Subcutaneous abdominal adipose tissue (tissue), 5 donors: ENCODE data around the gene PPFIBP1.

Experiments
- H3K27ac ChIP-seq: one replicate; pipeline ENCODE4 v1.7.0; 2013; ENCODE audit warnings: low read depth, mild to moderate bottlenecking, inconsistent platforms, low read length, moderate library complexity
- H3K27me3 ChIP-seq, 5 donors: one replicate each; pipeline ENCODE4 v1.7.0; 2013; ENCODE audit warnings: low read length in 5 of 5, inconsistent platforms in 1 of 5; ENCODE audit not compliant: control insufficient read depth in 5 of 5, insufficient read depth in 4 of 5
- H3K36me3 ChIP-seq, 5 donors: one replicate each; pipeline ENCODE4 v1.7.0; 2013; ENCODE audit warnings: low read length in 5 of 5; ENCODE audit not compliant: control insufficient read depth in 5 of 5, insufficient read depth in 5 of 5
- H3K4me1 ChIP-seq, 5 donors: one replicate each; pipeline ENCODE4 v1.7.0; 2013; ENCODE audit warnings: low read length in 5 of 5, mild to moderate bottlenecking in 3 of 5, moderate library complexity in 1 of 5; ENCODE audit not compliant: control insufficient read depth in 5 of 5, insufficient read depth in 5 of 5
- H3K4me3 ChIP-seq, 5 donors: one replicate each; pipeline ENCODE4 v1.7.0; 2013; ENCODE audit warnings: low read length in 5 of 5, low read depth in 1 of 5
- H3K9ac ChIP-seq, 5 donors: one replicate each; pipeline ENCODE4 v1.7.0; 2013; ENCODE audit warnings: low read length in 5 of 5, mild to moderate bottlenecking in 4 of 5, moderate library complexity in 3 of 5
- H3K9me3 ChIP-seq, 5 donors: one replicate each; pipeline ENCODE4 v1.7.0; 2013; ENCODE audit warnings: low read length in 5 of 5; ENCODE audit not compliant: control insufficient read depth in 5 of 5
- donor health status: healthy.
- donor health status: healthy.
- donor health status: healthy.
- donor health status: healthy.
- donor health status: healthy.

Gene PPFIBP1

GRCh38 chr12:27549801-27550652 is 26.0 kb downstream of the PPFIBP1 start:
- Histone ChIP-seq H3K9ac (peak overlapping the region in 2 of 5 donors; percentile 4 to 64), H3K36me3 (no peaks in the 10 kb centered on the region), H3K9me3 (no peaks in the 10 kb centered on the region), H3K27me3 (no peaks in the 10 kb centered on the region), H3K4me1 (peaks cover 19 to 67% (median 50%) of the 10 kb centered on the region in 5 donors), H3K4me3 (peak overlapping the region in 4 of 5 donors; percentile 2 to 63 (median 30)), H3K27ac (peak overlapping the region; percentile 75)

- Histone ChIP-seq H3K4me3 (no peak overlapping the region), H3K27ac (no peak overlapping the region), H3K27me3 (no peaks in the 10 kb centered on the region), H3K4me1 (peaks cover 18 to 69% (median 55%) of the 10 kb centered on the region in 5 donors), H3K9ac (no peak overlapping the region), H3K36me3 (no peaks in the 10 kb centered on the region), H3K9me3 (no peaks in the 10 kb centered on the region)
Observed at GRCh38 chr12:27550653-27550975, 26.6 kb downstream of the PPFIBP1 start.

GRCh38 chr12:27551172-27551840 is 27.3 kb downstream of the PPFIBP1 start:
- no peak overlapping the region for H3K9ac ChIP-seq
- H3K9me3 ChIP-seq = no peaks in the 10 kb centered on the region
- H3K27ac ChIP-seq = peak overlapping the region; percentile 13
- H3K4me1 ChIP-seq = peaks cover 18 to 72% (median 61%) of the 10 kb centered on the region in 5 donors
- H3K27me3 ChIP-seq = no peaks in the 10 kb centered on the region
- no peaks in the 10 kb centered on the region for H3K36me3 ChIP-seq
- H3K4me3 ChIP-seq = no peak overlapping the region

- Histone ChIP-seq H3K4me3 (no peak overlapping the region), H3K4me1 (peaks cover 18 to 75% (median 65%) of the 10 kb centered on the region in 5 donors), H3K9ac (no peak overlapping the region), H3K27ac (peak overlapping the region; percentile 13), H3K27me3 (no peaks in the 10 kb centered on the region), H3K9me3 (no peaks in the 10 kb centered on the region), H3K36me3 (no peaks in the 10 kb centered on the region)
Observed at GRCh38 chr12:27552235-27552634, 28.2 kb downstream of the PPFIBP1 start.

GRCh38 chr12:27552886-27553560 is 29.0 kb downstream of the PPFIBP1 start:
- Histone ChIP-seq H3K9ac (no peak overlapping the region), H3K4me3 (no peak overlapping the region), H3K9me3 (no peaks in the 10 kb centered on the region), H3K27me3 (no peaks in the 10 kb centered on the region), H3K27ac (no peak overlapping the region), H3K4me1 (peaks cover 18 to 80% (median 65%) of the 10 kb centered on the region in 5 donors), H3K36me3 (no peaks in the 10 kb centered on the region)

- H3K27ac ChIP-seq = peak overlapping the region; percentile 81
- H3K9ac ChIP-seq = no peak overlapping the region
- H3K4me1 ChIP-seq = peaks cover 18 to 79% (median 61%) of the 10 kb centered on the region in 5 donors
- no peaks in the 10 kb centered on the region for H3K36me3 ChIP-seq
- no peak overlapping the region for H3K4me3 ChIP-seq
- no peaks in the 10 kb centered on the region for H3K9me3 ChIP-seq
- H3K27me3 ChIP-seq = no peaks in the 10 kb centered on the region
Observed at GRCh38 chr12:27553941-27554340, 29.9 kb downstream of the PPFIBP1 start.

GRCh38 chr12:27554421-27555186 is 30.6 kb downstream of the PPFIBP1 start:
- peaks cover 12 to 73% (median 55%) of the 10 kb centered on the region in 5 donors for H3K4me1 ChIP-seq
- no peaks in the 10 kb centered on the region for H3K36me3 ChIP-seq
- H3K27ac ChIP-seq = peak overlapping the region; percentile 81
- H3K4me3 ChIP-seq = peak overlapping the region; percentile 2 to 56 (median 41)
- H3K9me3 ChIP-seq = no peaks in the 10 kb centered on the region
- H3K9ac ChIP-seq = peak overlapping the region in 1 of 5 donors; percentile 4
- H3K27me3 ChIP-seq = no peaks in the 10 kb centered on the region

- Histone ChIP-seq H3K27me3 (no peaks in the 10 kb centered on the region), H3K36me3 (no peaks in the 10 kb centered on the region), H3K9me3 (no peaks in the 10 kb centered on the region), H3K9ac (peak overlapping the region in 1 of 5 donors; percentile 4), H3K4me1 (peaks cover 7 to 66% (median 48%) of the 10 kb centered on the region in 5 donors), H3K4me3 (peak overlapping the region in 4 of 5 donors; percentile 2 to 53 (median 46)), H3K27ac (peak overlapping the region; percentile 81)
Observed at GRCh38 chr12:27555361-27555760, 31.4 kb downstream of the PPFIBP1 start.

- Histone ChIP-seq H3K27ac (peak overlapping the region; percentile 81), H3K9me3 (no peaks in the 10 kb centered on the region), H3K27me3 (no peaks in the 10 kb centered on the region), H3K4me3 (peak overlapping the region in 2 of 5 donors; percentile 22 to 41), H3K4me1 (peaks cover 7 to 64% (median 44%) of the 10 kb centered on the region in 5 donors), H3K36me3 (no peaks in the 10 kb centered on the region), H3K9ac (no peak overlapping the region)
Observed at GRCh38 chr12:27555925-27556778, 32.1 kb downstream of the PPFIBP1 start.
